ENCODE data around the gene SLC26A8.

SLC26A8 gene, protein sequence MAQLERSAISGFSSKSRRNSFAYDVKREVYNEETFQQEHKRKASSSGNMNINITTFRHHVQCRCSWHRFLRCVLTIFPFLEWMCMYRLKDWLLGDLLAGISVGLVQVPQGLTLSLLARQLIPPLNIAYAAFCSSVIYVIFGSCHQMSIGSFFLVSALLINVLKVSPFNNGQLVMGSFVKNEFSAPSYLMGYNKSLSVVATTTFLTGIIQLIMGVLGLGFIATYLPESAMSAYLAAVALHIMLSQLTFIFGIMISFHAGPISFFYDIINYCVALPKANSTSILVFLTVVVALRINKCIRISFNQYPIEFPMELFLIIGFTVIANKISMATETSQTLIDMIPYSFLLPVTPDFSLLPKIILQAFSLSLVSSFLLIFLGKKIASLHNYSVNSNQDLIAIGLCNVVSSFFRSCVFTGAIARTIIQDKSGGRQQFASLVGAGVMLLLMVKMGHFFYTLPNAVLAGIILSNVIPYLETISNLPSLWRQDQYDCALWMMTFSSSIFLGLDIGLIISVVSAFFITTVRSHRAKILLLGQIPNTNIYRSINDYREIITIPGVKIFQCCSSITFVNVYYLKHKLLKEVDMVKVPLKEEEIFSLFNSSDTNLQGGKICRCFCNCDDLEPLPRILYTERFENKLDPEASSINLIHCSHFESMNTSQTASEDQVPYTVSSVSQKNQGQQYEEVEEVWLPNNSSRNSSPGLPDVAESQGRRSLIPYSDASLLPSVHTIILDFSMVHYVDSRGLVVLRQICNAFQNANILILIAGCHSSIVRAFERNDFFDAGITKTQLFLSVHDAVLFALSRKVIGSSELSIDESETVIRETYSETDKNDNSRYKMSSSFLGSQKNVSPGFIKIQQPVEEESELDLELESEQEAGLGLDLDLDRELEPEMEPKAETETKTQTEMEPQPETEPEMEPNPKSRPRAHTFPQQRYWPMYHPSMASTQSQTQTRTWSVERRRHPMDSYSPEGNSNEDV

GRCh38 chr6:36023996-36024795 is at the start of gene SLC26A8:
Gene SLC26A8, minus strand, starts transcription at chr6:36024641. Its CDS starts 4,934 bp downstream, at chr6:36019707.
- no peak for DNase-seq (ENCODE audit: low read depth in 2 of 2)

GRCh38 chr6:36073587-36073986 is 49.1 kb upstream of the SLC26A8 start:
- no peak for DNase-seq (ENCODE audit: low read depth in 2 of 2)

GRCh38 chr6:36072681-36073080 is 48.2 kb upstream of the SLC26A8 start:
- DNase-seq (ENCODE audit: low read depth in 2 of 2) = no peak

DNA sequence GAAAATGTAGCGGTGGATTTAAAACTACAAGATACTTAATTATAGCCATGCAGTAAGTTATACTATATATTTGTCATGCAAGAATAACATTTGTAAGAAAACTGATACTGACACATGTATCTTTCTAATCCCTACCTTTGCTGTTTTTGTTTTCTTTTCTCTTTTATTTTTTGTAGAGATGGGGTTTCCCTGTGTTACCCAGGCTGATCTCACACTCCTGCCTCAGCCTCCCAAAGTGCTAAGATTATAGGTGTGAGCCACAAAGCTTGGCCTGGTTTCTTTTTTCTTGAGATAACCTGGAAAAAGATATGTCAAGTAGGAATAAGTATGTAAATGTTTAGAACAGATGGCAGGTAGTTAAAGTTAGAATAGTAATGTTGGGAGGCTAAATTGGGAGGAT is 47.3 kb upstream of the SLC26A8 start:
- no peak for DNase-seq (ENCODE audit: low read depth in 2 of 2)

DNA sequence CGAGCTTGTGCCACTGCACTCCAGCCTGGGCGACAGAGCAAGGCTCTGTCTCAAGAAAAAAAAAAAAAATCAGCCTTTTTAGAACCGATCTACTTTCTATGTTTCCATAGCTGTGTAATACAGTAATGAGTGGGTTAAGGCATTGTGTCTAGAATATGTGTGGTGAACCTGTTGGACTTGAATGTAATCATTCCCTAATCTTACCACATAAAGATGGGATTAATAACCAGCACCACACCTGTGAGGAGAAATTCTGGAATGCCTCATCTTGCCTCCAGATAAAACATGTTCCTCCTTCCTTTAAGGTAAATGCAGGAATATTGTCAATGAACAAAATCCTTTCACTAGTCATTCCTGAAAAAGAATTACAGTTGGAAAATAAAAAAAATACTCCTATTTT is 46.8 kb upstream of the SLC26A8 start:
- no peak for DNase-seq (ENCODE audit: low read depth in 2 of 2)

- DNase-seq (ENCODE audit: low read depth in 2 of 2) = no peak
Observed at GRCh38 chr6:36070252-36070651, 45.8 kb upstream of the SLC26A8 start.

DNA sequence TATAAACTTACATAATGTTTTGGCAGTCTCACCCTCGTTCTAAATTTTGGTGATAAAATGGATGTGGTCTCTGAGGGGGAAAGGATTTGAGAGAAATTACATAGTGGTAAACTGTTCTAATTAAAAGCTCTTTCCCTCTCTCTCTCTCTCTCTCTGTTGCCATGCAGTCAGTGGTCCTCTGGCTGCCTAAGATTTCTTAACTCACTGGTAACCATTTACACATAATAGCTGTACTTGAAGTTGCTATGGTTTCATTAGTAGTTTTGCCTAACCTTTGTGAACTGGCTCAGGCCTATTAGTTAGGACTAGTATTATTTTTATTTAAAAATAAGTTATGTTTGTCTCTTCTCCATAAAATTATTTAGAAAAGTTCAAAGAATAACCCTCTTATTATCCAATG is 45.1 kb upstream of the SLC26A8 start:
- no peak for DNase-seq (ENCODE audit: low read depth in 2 of 2)

- DNase-seq (ENCODE audit: low read depth in 2 of 2) = no peak
Observed at GRCh38 chr6:36068586-36068985, 44.1 kb upstream of the SLC26A8 start.

- no peak for DNase-seq (ENCODE audit: low read depth in 2 of 2)
Observed at GRCh38 chr6:36068012-36068392, 43.6 kb upstream of the SLC26A8 start.

- no peak for DNase-seq (ENCODE audit: low read depth in 2 of 2)
Observed at GRCh38 chr6:36067374-36068011, 43.1 kb upstream of the SLC26A8 start.

DNA sequence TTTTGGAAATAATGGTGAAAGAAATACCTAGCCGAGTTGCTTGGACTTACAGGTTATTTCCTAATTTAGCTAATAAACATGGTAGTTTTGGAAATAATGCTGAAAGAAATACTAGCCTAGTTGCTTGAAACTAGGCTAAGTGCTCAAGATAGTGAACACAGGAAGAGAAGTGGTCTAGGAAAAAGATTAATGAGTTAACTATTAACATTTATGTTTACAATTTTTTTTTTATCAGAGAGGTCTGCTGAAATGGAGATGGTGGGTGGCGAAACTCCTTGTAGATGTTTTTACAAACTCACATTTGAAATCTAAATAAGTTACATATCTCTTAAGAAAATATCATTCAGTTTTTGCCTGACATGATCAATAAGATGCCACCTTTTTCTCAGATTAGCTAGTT is 42.4 kb upstream of the SLC26A8 start:
- DNase-seq (ENCODE audit: low read depth in 2 of 2) = no peak

DNA sequence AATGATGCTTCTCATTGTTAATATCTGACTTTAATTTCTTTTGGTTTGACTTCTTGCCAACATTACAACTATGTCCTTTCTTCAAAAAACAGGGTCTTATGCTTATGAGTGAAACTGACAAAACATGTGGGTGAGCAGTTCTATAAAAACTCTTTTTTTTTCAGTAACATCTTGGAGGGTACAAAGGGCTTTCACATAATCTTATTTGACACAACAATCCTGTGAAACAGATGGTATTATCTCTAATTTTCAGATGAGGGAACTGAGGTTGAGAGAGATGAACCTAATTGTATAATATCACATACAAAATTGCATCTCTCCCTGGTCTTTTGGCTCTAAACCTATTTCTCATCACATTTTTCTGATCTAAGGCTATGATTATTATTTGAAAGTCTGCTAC is 41.5 kb upstream of the SLC26A8 start:
- DNase-seq (ENCODE audit: low read depth in 2 of 2) = no peak

DNA sequence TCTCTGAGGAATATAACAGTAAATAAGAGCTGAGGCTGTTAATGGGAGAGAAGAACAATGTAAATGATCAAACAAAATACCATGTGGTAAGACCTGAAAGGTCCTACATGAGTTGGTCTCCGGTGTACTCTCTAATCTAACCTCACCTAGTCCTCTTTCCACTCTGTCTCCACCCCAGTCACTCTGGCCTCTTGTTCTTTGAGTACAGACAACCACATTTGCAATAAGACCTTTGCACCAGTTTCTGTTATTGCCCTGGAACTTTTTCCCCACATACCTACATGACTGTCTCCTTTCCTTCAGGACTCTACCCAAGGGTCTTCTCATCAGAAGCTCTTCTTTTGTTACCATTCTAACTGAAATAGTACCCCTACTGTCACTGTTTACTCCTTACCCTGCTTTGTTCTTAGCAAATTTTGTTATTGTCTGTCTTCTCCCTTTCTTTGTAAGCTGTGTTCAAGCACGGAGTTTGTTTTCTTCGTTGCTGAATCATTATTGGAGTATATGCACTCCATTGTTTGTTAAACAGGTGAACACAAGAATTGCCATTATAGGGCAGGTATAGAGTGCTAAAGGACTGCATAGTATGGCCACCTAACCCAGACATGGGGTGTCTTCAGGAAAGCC is 40.4 kb upstream of the SLC26A8 start:
- no peak for DNase-seq (ENCODE audit: low read depth in 2 of 2)

DNA sequence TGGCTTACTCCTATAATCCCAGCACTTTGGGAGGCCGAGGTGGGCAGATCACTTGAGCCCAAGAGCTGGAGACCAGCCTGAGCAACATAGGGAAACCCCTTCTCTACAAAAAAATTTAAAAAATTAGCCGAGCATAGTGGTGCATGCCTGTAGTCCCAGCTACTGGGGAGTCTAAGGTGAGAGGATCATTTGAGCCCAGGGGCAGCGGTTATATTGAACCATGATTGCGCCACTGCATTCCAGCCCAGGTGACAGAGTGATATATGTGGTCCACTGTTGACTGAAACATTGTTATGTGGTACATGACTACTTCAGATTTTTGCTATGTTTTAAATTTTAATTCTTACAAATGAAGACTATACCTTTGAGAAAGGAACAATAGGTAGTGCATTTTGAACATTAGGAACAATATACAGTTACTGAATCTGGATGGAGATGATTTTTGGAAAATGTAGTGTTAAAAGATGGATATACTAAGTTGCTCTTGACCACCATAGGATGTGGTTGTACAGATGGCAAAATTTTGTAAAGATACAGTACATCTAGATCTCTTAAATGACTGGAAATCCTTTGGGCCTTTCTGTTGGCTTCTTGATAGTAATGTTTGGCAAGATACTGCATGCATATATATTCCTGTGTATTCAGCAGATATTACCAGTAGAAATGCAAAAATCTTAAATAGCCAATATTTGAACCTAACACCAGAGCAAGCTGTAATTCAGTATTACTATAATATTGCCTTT is 39.0 kb upstream of the SLC26A8 start:
- DNase-seq (ENCODE audit: low read depth in 2 of 2) = no peak

DNA sequence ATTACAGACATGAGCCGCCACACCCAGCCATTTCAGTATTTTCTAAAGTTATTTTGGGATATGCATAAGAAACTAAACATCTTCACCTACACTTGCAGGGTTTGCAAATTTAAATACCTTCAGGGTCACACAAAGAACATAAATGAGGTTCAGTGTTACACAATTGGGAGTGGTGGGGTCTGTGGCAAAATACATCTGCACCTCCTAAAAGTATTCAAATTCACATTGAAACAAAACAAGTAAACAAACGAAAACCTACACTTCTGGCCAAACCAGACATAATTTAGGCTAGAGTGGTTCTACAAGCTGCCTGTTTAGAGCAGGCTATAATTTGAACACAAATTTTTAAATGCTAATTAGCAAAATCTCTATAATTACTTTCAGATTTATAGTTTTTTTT is 37.8 kb upstream of the SLC26A8 start:
- no peak for DNase-seq (ENCODE audit: low read depth in 2 of 2)

GRCh38 chr6:36061236-36061635 is 36.8 kb upstream of the SLC26A8 start:
- no peak for DNase-seq (ENCODE audit: low read depth in 2 of 2)

- no peak for DNase-seq (ENCODE audit: low read depth in 2 of 2)
Observed at GRCh38 chr6:36056178-36056577, 31.7 kb upstream of the SLC26A8 start.

GRCh38 chr6:36054956-36055355 is 30.5 kb upstream of the SLC26A8 start:
- DNase-seq (ENCODE audit: low read depth in 2 of 2) = no peak

DNA sequence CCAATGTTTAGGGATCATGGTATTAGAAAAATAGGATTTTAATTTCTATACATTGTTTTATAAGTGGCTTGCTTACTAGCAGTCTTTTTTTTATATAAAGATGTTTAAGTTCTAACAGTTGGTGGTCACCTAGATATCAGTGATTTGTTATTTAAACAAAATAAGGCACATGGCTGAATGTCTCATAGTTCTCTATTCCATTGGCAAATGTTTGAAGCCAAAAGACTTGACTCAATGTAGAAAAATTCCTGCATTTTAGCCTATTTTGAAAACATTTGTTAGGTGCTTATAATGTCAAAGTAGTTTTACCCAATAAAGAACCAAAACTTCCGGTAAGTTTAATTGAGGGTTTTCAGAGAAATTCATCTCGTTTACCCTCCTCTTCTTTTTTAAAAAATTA is 30.0 kb upstream of the SLC26A8 start:
- DNase-seq (ENCODE audit: low read depth in 2 of 2) = no peak

DNA sequence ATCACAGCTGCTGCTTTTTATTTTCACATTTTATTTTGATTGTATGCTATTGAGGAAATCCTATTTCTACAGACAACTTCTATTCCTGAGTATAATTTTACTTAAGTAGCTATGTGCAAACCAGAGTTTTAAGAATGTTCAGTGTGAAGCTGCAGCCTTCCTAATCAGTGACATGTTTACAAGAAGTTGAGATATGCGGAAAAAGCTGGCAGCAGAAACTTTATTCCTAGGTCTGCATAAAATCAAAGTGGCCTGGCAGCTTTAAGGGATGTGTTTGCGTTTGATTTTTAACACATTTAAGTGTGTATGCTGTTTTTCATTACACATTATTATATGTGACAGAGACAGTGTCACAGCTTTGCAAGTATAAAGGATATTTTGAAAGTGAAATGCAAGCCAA is 29.4 kb upstream of the SLC26A8 start:
- no peak for DNase-seq (ENCODE audit: low read depth in 2 of 2)

Measured in stimulated activated CD4-positive, alpha-beta T cell treated with anti-CD3 and anti-CD28 coated beads, Interleukin-12 subunit alpha, Interleukin-12 subunit beta, amount 100 ng/mL, for 24 hours (primary cell).